ENCODE data around the gene DEXI. TPM values are rescaled to one million over a fixed set of nuclear protein-coding genes. Genes with fewer than 3 reads are reported as not detected.

Gene DEXI
- total and polyA plus RNA-seq, 2 of the 13 experiments (the other 11 are each of a cell fraction or from before 2014, with no cell fraction given), result 51.5 to 70.4 TPM

- TF ChIP-seq HNRNPK (IDR thresholded peaks at IDR 0.05; ENCODE audit: low read depth, low read length, poor library complexity, severe bottlenecking), result no peak
- peak; percentile 89 for TF ChIP-seq ERF (CRISPR knock-in tag; IDR thresholded peaks at IDR 0.05)
- TF ChIP-seq, protein P1, sequence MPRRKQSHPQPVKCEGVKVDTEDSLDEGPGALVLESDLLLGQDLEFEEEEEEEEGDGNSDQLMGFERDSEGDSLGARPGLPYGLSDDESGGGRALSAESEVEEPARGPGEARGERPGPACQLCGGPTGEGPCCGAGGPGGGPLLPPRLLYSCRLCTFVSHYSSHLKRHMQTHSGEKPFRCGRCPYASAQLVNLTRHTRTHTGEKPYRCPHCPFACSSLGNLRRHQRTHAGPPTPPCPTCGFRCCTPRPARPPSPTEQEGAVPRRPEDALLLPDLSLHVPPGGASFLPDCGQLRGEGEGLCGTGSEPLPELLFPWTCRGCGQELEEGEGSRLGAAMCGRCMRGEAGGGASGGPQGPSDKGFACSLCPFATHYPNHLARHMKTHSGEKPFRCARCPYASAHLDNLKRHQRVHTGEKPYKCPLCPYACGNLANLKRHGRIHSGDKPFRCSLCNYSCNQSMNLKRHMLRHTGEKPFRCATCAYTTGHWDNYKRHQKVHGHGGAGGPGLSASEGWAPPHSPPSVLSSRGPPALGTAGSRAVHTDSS (CRISPR knock-in tag; conservative IDR thresholded peaks at IDR 0.05), result no peak
- no peak for TF ChIP-seq JDP2 (CRISPR knock-in tag; IDR thresholded peaks at IDR 0.05; ENCODE audit: borderline replicate concordance)
- no peak for TF ChIP-seq ZNF546 (CRISPR knock-in tag; conservative IDR thresholded peaks at IDR 0.05)
- no peak for TF ChIP-seq ZNF75D (CRISPR knock-in tag; IDR thresholded peaks at IDR 0.05; ENCODE audit: borderline replicate concordance)
- TF ChIP-seq NR1H2 (CRISPR knock-in tag; IDR thresholded peaks at IDR 0.05; ENCODE audit: borderline replicate concordance, low read depth), result no peak
- no peak for TF ChIP-seq JARID2 (CRISPR knock-in tag; IDR thresholded peaks at IDR 0.05; ENCODE audit: insufficient replicate concordance)
- TF ChIP-seq, protein P2, sequence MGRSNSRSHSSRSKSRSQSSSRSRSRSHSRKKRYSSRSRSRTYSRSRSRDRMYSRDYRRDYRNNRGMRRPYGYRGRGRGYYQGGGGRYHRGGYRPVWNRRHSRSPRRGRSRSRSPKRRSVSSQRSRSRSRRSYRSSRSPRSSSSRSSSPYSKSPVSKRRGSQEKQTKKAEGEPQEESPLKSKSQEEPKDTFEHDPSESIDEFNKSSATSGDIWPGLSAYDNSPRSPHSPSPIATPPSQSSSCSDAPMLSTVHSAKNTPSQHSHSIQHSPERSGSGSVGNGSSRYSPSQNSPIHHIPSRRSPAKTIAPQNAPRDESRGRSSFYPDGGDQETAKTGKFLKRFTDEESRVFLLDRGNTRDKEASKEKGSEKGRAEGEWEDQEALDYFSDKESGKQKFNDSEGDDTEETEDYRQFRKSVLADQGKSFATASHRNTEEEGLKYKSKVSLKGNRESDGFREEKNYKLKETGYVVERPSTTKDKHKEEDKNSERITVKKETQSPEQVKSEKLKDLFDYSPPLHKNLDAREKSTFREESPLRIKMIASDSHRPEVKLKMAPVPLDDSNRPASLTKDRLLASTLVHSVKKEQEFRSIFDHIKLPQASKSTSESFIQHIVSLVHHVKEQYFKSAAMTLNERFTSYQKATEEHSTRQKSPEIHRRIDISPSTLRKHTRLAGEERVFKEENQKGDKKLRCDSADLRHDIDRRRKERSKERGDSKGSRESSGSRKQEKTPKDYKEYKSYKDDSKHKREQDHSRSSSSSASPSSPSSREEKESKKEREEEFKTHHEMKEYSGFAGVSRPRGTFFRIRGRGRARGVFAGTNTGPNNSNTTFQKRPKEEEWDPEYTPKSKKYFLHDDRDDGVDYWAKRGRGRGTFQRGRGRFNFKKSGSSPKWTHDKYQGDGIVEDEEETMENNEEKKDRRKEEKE (IDR thresholded peaks at IDR 0.05), result no peak
- peak; percentile 61; the same call in 1 of the 2 replicates for TF ChIP-seq RBAK (CRISPR knock-in tag; IDR thresholded peaks at IDR 0.05)
- TF ChIP-seq HDAC6 (IDR thresholded peaks at IDR 0.05; ENCODE audit: low read depth, low read length), result no peak
- TF ChIP-seq TCF12 (IDR thresholded peaks at IDR 0.05), result no peak
- no peak for TF ChIP-seq TCF12 (CRISPR knock-in tag; IDR thresholded peaks at IDR 0.05)
- TF ChIP-seq, protein P3, sequence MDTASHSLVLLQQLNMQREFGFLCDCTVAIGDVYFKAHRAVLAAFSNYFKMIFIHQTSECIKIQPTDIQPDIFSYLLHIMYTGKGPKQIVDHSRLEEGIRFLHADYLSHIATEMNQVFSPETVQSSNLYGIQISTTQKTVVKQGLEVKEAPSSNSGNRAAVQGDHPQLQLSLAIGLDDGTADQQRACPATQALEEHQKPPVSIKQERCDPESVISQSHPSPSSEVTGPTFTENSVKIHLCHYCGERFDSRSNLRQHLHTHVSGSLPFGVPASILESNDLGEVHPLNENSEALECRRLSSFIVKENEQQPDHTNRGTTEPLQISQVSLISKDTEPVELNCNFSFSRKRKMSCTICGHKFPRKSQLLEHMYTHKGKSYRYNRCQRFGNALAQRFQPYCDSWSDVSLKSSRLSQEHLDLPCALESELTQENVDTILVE (CRISPR knock-in tag; IDR thresholded peaks at IDR 0.05), result peak; percentile 64; the same call in 1 of the 2 replicates
- no peak; the same call in 1 of the 2 replicates for TF ChIP-seq ZSCAN9 (CRISPR knock-in tag; IDR thresholded peaks at IDR 0.05; ENCODE audit: borderline replicate concordance)
- no peak for TF ChIP-seq ZFP82 (CRISPR knock-in tag; IDR thresholded peaks at IDR 0.05; ENCODE audit: borderline replicate concordance)
- no peak for TF ChIP-seq ZNF432 (CRISPR knock-in tag; IDR thresholded peaks at IDR 0.05; ENCODE audit: borderline replicate concordance)
- peak; percentile 90; the same call in 1 of the 2 replicates for TF ChIP-seq TRAFD1 (CRISPR knock-in tag; IDR thresholded peaks at IDR 0.05; ENCODE audit: borderline replicate concordance)
- no peak for TF ChIP-seq PHF20 (CRISPR knock-in tag; IDR thresholded peaks at IDR 0.05)
- no peak for TF ChIP-seq TOE1 (CRISPR knock-in tag; IDR thresholded peaks at IDR 0.05)
- TF ChIP-seq NFE2L1 (CRISPR knock-in tag; IDR thresholded peaks at IDR 0.05; ENCODE audit: borderline replicate concordance), result peak; percentile 29; the same call in 1 of the 2 replicates
- TF ChIP-seq ELF3 (CRISPR knock-in tag; IDR thresholded peaks at IDR 0.05), result peak; percentile 72
- TF ChIP-seq TGIF2 (CRISPR knock-in tag; IDR thresholded peaks at IDR 0.05), result no peak
Measured at GRCh38 chr16:10964039-10964890, 22.0 kb upstream of the DEXI start (continued).
